Measurements from ENCODE around the gene ARHGAP11B.
"Not testable (repeated sequence)": the region's sequence is repeated elsewhere in the genome, so short reads cannot be mapped to it uniquely, and the experiment has no call there.

ARHGAP11B gene

DNA sequence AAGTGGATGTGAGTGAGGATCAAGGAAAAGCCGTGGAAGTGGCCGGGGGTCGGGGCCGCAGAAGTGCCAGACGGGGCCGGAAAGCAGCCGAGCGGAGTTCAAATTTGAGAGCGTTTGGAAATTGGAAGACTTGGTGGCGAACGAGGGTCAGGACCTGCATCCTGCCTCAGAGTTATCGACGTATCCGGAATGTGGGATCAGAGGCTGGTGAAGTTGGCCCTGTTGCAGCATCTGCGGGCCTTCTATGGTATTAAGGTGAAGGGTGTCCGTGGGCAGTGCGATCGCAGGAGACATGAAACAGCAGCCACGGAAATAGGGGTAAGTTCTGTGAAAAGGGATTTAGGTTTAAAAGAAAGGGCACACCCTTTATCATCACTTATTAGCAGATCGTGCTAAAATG is 704 bp downstream of the ARHGAP11B start:
- peak overlapping the region; percentile 90 to 99 (median 98) for H3K4me3 Mint-ChIP-seq
- H3K4me1 ChIP-seq (ENCODE audit: insufficient read depth, low read length); POLR2A ChIA-PET; CTCF ChIA-PET; DNase-seq; H3K27me3 ChIP-seq (ENCODE audit: insufficient read depth, low read length, poor library complexity, severe bottlenecking); H3K9me3 ChIP-seq (ENCODE audit: low read length); H3K9me3 Mint-ChIP-seq; H3K36me3 ChIP-seq (ENCODE audit: insufficient read depth, low read length); H3K27me3 Mint-ChIP-seq: not testable (repeated sequence)
- peak overlapping the region; percentile 80 for H3K27ac ChIP-seq (ENCODE audit: low read depth, low read length)
- H3K27ac Mint-ChIP-seq, result peak overlapping the region; percentile 95 to 100 (median 96)
- H3K36me3 Mint-ChIP-seq, result peaks cover 0 to 15% (median 0%) of the 10 kb centered on the region in 3 donors
- peak overlapping the region; percentile 98 for H3K4me3 ChIP-seq (ENCODE audit: low read length)
- H3K4me1 Mint-ChIP-seq, result peaks cover 20 to 33% (median 28%) of the 10 kb centered on the region in 3 donors

DNA sequence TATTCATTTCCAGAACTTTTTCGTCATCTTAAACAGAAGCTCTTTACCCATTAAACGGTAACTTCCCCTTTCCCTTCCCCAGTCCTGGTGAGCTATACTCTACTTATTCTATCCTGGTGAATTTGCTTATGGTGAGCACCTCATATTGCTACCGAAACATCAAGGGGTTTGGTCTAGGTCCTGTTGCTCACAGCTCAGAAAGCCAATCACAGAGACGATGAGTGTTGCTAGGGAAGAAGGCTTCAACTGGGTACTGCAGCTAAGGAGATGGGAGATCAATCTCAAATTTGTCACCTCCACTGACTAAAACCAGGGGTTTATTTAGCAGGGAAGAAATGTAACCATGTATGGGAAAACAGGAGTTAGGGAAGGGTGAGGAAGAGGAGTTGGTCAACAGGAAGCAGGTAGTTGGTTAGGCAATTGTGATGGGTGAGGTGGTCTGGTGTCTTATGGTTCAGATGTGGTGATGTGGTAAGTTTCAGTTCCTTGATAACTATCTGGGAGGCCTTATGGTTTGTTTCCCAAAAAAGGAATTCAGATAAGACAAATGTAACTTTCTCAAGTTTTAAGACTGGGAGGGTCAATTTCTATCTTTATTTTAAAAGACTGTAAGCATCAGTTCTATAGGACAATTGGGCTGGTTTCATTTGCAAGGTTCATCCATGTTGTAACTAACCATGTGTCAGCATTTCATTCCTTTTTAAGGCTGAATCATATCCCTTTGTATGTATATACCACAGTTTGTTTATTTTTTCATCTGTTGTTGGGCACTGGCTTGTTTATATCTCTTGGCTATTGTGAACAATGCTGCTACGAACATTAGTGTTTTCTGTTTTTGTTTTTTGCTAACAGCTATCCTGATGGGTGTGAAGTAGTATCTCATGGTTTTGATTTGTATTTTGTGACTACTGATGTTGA is 24.3 kb downstream of the ARHGAP11B start:
- Mint-ChIP-seq H3K27ac (peak overlapping the region in 3 of 8 donors; percentile 9 to 44 (median 19)), H3K9me3 (no peaks in the 10 kb centered on the region), H3K36me3 (peaks cover 0 to 9% (median 1%) of the 10 kb centered on the region in 3 donors), H3K27me3 (no peaks in the 10 kb centered on the region), H3K4me3 (no peak overlapping the region), H3K4me1 (peaks cover 8 to 20% (median 11%) of the 10 kb centered on the region in 3 donors)
- no peaks in the 10 kb centered on the region for H3K9me3 ChIP-seq (ENCODE audit: low read length)
- H3K4me1 ChIP-seq (ENCODE audit: insufficient read depth, low read length), result peaks cover 5% of the 10 kb centered on the region
- ChIA-PET POLR2A (no interaction called here), CTCF (no interaction called here)
- no peak for DNase-seq
- H3K36me3 ChIP-seq (ENCODE audit: insufficient read depth, low read length), result no peaks in the 10 kb centered on the region
- no peaks in the 10 kb centered on the region for H3K27me3 ChIP-seq (ENCODE audit: insufficient read depth, low read length, poor library complexity, severe bottlenecking)
- H3K27ac ChIP-seq (ENCODE audit: low read depth, low read length), result no peak overlapping the region
- H3K4me3 ChIP-seq (ENCODE audit: low read length), result no peak overlapping the region

DNA sequence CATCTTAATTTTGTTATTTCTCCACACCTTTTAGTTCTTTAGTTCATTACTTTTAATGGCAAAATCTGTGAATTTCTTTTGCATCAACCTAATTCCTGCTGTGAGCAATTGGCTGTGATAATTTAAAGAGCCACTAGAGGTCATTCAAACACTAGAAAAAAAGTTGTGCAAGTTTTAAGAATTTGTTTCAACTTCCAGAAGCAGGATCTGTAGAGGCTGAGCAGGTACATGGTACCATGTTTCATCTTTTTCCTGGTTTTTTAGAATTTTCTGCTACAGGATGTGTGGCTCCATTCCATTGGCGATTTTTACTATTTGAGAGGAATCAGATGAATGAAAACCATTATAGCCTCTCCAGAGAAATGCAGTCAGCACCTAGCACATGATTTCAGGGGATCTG is 35.2 kb downstream of the ARHGAP11B start:
- H3K9me3 Mint-ChIP-seq; H3K27ac Mint-ChIP-seq; H3K36me3 ChIP-seq (ENCODE audit: insufficient read depth, low read length); H3K36me3 Mint-ChIP-seq; H3K27me3 ChIP-seq (ENCODE audit: insufficient read depth, low read length, poor library complexity, severe bottlenecking); H3K4me3 ChIP-seq (ENCODE audit: low read length); H3K27me3 Mint-ChIP-seq; H3K27ac ChIP-seq (ENCODE audit: low read depth, low read length); H3K9me3 ChIP-seq (ENCODE audit: low read length); H3K4me3 Mint-ChIP-seq; H3K4me1 ChIP-seq (ENCODE audit: insufficient read depth, low read length); H3K4me1 Mint-ChIP-seq; POLR2A ChIA-PET: not testable (repeated sequence)
- CTCF ChIA-PET, result interaction anchor here (0.9 to 1.6 kb wide), 3 partner anchors 9 to 468 kb away, joined by 3 to 5 read pairs (median 3); no protein-coding TSS in a partner anchor
- DNase-seq, result peak in 2 of 5 donors; percentile 6 to 9

DNA sequence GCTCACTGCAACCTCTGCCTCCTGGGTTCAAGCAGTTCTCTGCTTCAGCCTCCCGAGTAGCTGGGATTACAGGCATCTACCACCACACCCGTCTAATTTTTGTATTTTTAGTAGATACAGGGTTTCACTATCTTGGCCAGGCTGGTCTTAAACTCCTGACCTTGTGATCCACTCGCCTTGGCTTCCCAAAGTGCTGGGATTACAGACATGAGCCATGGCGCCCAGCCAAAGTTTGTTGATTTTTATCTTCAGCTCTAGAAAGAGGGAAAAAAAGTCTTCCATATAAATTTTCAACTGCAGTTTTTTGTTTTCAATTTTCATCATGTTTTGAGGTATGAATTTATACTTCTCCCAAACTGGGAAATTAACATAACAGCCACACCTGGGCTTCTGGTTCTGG is 43.7 kb downstream of the ARHGAP11B start:
- H3K27me3 ChIP-seq (ENCODE audit: insufficient read depth, low read length, poor library complexity, severe bottlenecking); H3K4me1 ChIP-seq (ENCODE audit: insufficient read depth, low read length); POLR2A ChIA-PET; H3K27ac Mint-ChIP-seq; DNase-seq; H3K9me3 Mint-ChIP-seq; H3K27me3 Mint-ChIP-seq; H3K36me3 ChIP-seq (ENCODE audit: insufficient read depth, low read length); H3K4me3 ChIP-seq (ENCODE audit: low read length); H3K4me3 Mint-ChIP-seq; H3K27ac ChIP-seq (ENCODE audit: low read depth, low read length); H3K9me3 ChIP-seq (ENCODE audit: low read length); H3K4me1 Mint-ChIP-seq; H3K36me3 Mint-ChIP-seq: not testable (repeated sequence)
- CTCF ChIA-PET, result interaction anchor here (0.9 kb wide), 1 partner anchor 8 kb away, joined by 3 read pairs; no protein-coding TSS in a partner anchor

DNA sequence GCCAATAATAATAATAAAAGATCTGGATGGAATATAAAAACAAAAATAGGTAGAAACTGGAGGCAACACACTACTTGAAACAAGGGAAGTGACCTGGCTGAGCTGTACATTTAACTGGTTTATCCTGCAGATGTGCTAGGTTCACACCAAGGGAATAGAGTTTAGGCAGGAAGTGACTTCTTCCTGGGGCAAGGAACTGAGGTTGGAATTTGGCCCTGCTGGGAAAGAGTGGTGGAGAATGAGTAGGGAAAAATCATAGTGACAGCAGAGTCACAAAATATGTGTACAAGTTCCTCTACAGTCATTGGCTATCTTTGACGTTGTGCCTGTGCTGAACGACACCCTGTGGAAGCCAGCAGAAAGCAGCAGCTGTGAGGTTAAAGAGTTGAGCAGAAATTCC is 44.1 kb downstream of the ARHGAP11B start:
- Mint-ChIP-seq H3K9me3 (no peaks in the 10 kb centered on the region), H3K4me3 (no peak overlapping the region), H3K27ac (no peak overlapping the region), H3K4me1 (no peaks in the 10 kb centered on the region), H3K36me3 (peaks cover 0 to 7% (median 1%) of the 10 kb centered on the region in 3 donors), H3K27me3 (peaks cover 0 to 1% of the 10 kb centered on the region in 2 donors)
- ChIA-PET CTCF (interaction anchor here (0.9 kb wide), 1 partner anchor 8 kb away, joined by 3 read pairs; no protein-coding TSS in a partner anchor), POLR2A (no interaction called here)
- H3K36me3 ChIP-seq (ENCODE audit: insufficient read depth, low read length), result no peaks in the 10 kb centered on the region
- no peak overlapping the region for H3K4me3 ChIP-seq (ENCODE audit: low read length)
- DNase-seq, result no peak
- H3K9me3 ChIP-seq (ENCODE audit: low read length), result no peaks in the 10 kb centered on the region
- no peaks in the 10 kb centered on the region for H3K27me3 ChIP-seq (ENCODE audit: insufficient read depth, low read length, poor library complexity, severe bottlenecking)
- H3K4me1 ChIP-seq (ENCODE audit: insufficient read depth, low read length), result no peaks in the 10 kb centered on the region
- no peak overlapping the region for H3K27ac ChIP-seq (ENCODE audit: low read depth, low read length)

DNA sequence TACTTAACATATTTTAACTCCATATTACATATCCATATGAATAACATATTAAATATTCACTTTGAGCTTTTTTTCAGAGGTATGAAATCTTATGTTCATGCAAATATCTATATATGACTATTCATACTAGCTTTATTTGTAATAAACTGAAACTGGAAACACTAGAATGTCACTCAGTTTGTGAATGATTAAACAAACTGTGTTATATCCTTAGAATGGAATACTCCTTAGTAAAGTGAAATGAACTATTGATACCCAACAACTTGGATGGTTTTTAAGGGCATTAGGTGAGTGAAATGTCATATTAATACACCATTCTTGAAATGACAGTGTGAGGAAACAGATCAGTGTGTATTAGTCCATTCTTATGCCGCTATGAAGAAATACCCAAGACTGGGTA is 45.4 kb downstream of the ARHGAP11B start:
- Histone ChIP-seq H3K4me3 (ENCODE audit: low read length) (no peak overlapping the region), H3K36me3 (ENCODE audit: insufficient read depth, low read length) (no peaks in the 10 kb centered on the region), H3K4me1 (ENCODE audit: insufficient read depth, low read length) (no peaks in the 10 kb centered on the region), H3K27ac (ENCODE audit: low read depth, low read length) (no peak overlapping the region), H3K9me3 (ENCODE audit: low read length) (no peaks in the 10 kb centered on the region), H3K27me3 (ENCODE audit: insufficient read depth, low read length, poor library complexity, severe bottlenecking) (no peaks in the 10 kb centered on the region)
- H3K36me3 Mint-ChIP-seq, result peaks cover 0 to 8% (median 1%) of the 10 kb centered on the region in 3 donors
- H3K4me1 Mint-ChIP-seq, result no peaks in the 10 kb centered on the region
- no peaks in the 10 kb centered on the region for H3K9me3 Mint-ChIP-seq
- ChIA-PET POLR2A (no interaction called here), CTCF (no interaction called here)
- peak overlapping the region in 1 of 8 donors; percentile 70 for H3K27ac Mint-ChIP-seq
- H3K27me3 Mint-ChIP-seq, result peaks cover 0 to 1% of the 10 kb centered on the region in 2 donors
- DNase-seq, result no peak
- H3K4me3 Mint-ChIP-seq, result no peak overlapping the region

DNA sequence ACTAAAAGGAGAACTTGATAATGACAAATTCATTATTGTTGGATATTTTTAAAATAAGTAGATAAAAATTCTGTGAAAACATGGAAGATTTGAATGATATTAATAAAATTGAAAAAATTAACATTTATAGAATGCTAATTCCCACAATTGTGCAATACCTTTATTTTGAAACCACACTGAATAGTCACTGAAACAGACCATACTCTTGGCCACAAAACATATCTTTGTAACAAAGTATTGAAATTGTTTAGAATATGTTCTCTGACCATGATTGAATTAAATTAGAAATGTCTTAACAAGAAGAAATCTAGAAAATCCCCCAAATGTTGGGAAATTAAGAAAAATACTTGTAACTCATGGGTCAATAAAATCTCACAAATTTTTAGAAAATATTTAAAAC is 49.2 kb downstream of the ARHGAP11B start:
- Mint-ChIP-seq H3K27me3 (no peaks in the 10 kb centered on the region), H3K4me1 (no peaks in the 10 kb centered on the region), H3K36me3 (peaks cover 0 to 5% (median 0%) of the 10 kb centered on the region in 3 donors), H3K4me3 (no peak overlapping the region), H3K9me3 (no peaks in the 10 kb centered on the region), H3K27ac (no peak overlapping the region)
- no peak overlapping the region for H3K27ac ChIP-seq (ENCODE audit: low read depth, low read length)
- H3K4me3 ChIP-seq (ENCODE audit: low read length), result no peak overlapping the region
- H3K4me1 ChIP-seq (ENCODE audit: insufficient read depth, low read length), result no peaks in the 10 kb centered on the region
- H3K9me3 ChIP-seq (ENCODE audit: low read length), result no peaks in the 10 kb centered on the region
- DNase-seq, result no peak
- CTCF ChIA-PET, result no interaction called here
- no peaks in the 10 kb centered on the region for H3K27me3 ChIP-seq (ENCODE audit: insufficient read depth, low read length, poor library complexity, severe bottlenecking)
- POLR2A ChIA-PET, result no interaction called here
- no peaks in the 10 kb centered on the region for H3K36me3 ChIP-seq (ENCODE audit: insufficient read depth, low read length)

DNA sequence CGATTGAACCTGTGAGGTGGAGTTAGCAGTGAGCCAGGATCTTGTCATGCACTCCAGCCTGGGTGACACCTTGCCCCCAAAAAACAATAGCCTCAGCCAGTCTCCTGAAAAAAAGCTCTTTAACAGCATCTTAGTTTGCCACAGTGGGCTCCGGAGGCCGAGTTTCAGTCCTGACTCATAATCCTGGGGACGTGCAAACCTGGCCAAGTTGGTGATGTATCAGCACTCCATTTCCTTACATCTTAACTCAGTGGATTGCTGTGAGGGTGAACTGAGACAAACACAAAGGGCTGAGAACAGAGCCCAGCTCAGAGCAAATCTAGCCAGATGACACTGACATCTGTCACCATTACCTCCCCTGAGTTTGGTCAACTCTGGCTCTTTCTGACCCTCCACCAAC is 50.0 kb downstream of the ARHGAP11B start:
- H3K36me3 Mint-ChIP-seq; H3K4me1 ChIP-seq (ENCODE audit: insufficient read depth, low read length); H3K27ac Mint-ChIP-seq; H3K9me3 Mint-ChIP-seq; POLR2A ChIA-PET; H3K36me3 ChIP-seq (ENCODE audit: insufficient read depth, low read length); DNase-seq; H3K9me3 ChIP-seq (ENCODE audit: low read length); H3K4me3 ChIP-seq (ENCODE audit: low read length); H3K27ac ChIP-seq (ENCODE audit: low read depth, low read length); H3K27me3 ChIP-seq (ENCODE audit: insufficient read depth, low read length, poor library complexity, severe bottlenecking); H3K4me3 Mint-ChIP-seq; H3K27me3 Mint-ChIP-seq; H3K4me1 Mint-ChIP-seq; CTCF ChIA-PET: not testable (repeated sequence)

All from CD8-positive, alpha-beta memory T cell (primary cell).